GM23338 (cell line): ENCODE measurements around the gene PGGHG. TPM values are rescaled to one million over a fixed set of nuclear protein-coding genes. Genes with fewer than 3 reads are reported as not detected.

Experiments
- ATAC-seq: fragments of 200-7000 bp; cut with Tn5 transposase; 3 replicates; pipeline ENCODE4 v1.9.1; 2020
- DNase-seq: peaks from one replicate; pipeline ENCODE4 v3.0.0-alpha.2; 2015; ENCODE audit warnings: low spot score
- H2AFZ ChIP-seq: fragments of 200-600 bp; sonication (generic); 2 replicates; pipeline ENCODE4 v1.8.0; 2016; ENCODE audit warnings: antibody characterized with exemption, mild to moderate bottlenecking, moderate library complexity
- H3F3A ChIP-seq: fragments of 200-600 bp; sonication (generic); replicated peaks from 2 replicates; pipeline ENCODE4 v1.8.0; 2017; ENCODE audit warnings: antibody characterized with exemption, mixed run types, low read depth
- H3K27ac ChIP-seq: fragments of 200-600 bp; sonication (generic); 2 replicates; pipeline ENCODE4 v1.6.1; 2016; ENCODE audit warnings: low read depth
- H3K27me3 ChIP-seq: fragments of 200-600 bp; sonication (generic); 2 replicates; pipeline ENCODE4 v1.8.0; 2016; ENCODE audit warnings: mild to moderate bottlenecking, mixed run types, moderate library complexity; ENCODE audit not compliant: insufficient read depth
- H3K36me3 ChIP-seq: fragments of 200-600 bp; sonication (generic); 2 replicates; pipeline ENCODE4 v1.8.0; 2016; ENCODE audit warnings: mild to moderate bottlenecking; ENCODE audit not compliant: insufficient read depth
- H3K4me1 ChIP-seq: fragments of 200-600 bp; sonication (generic); 2 replicates; pipeline ENCODE4 v1.8.0; 2016; ENCODE audit warnings: mild to moderate bottlenecking, moderate library complexity; ENCODE audit not compliant: insufficient read depth
- H3K4me2 ChIP-seq: fragments of 200-600 bp; sonication (generic); 2 replicates; pipeline ENCODE4 v1.7.1; 2017; ENCODE audit warnings: mixed run types
- H3K4me3 ChIP-seq: fragments of 200-600 bp; sonication (generic); 2 replicates; pipeline ENCODE4 v1.6.1; 2016; ENCODE audit warnings: mixed run types
- H3K79me2 ChIP-seq: fragments of 200-600 bp; sonication (generic); replicated peaks from 2 replicates; pipeline ENCODE4 v1.8.0; 2017; ENCODE audit warnings: mild to moderate bottlenecking; ENCODE audit not compliant: insufficient read depth
- H3K9me2 ChIP-seq: fragments of 200-600 bp; sonication (generic); 2 replicates; pipeline ENCODE4 v1.8.0; 2017; ENCODE audit not compliant: insufficient read depth
- H4K20me1 ChIP-seq: fragments of 200-600 bp; sonication (generic); replicated peaks from 2 replicates; pipeline ENCODE4 v1.8.0; 2017; ENCODE audit warnings: mild to moderate bottlenecking; ENCODE audit not compliant: insufficient read depth
- H3K27ac Mint-ChIP-seq: 2 replicates; pipeline ENCODE4 v1.8.0; 2020; ENCODE audit warnings: inconsistent platforms, mild to moderate bottlenecking, moderate library complexity, mixed read lengths
- H3K27me3 Mint-ChIP-seq: 3 replicates; pipeline ENCODE4 v1.8.0; 2022; ENCODE audit warnings: low read depth, mild to moderate bottlenecking, moderate library complexity, mixed read lengths, inconsistent platforms; ENCODE audit not compliant: insufficient read depth, poor library complexity
- H3K36me3 Mint-ChIP-seq: 3 replicates; pipeline ENCODE4 v1.8.0; 2021; ENCODE audit warnings: low read depth, mild to moderate bottlenecking, inconsistent platforms, moderate library complexity, mixed read lengths
- H3K4me1 Mint-ChIP-seq: 3 replicates; pipeline ENCODE4 v1.8.0; 2020; ENCODE audit warnings: mild to moderate bottlenecking, inconsistent platforms, mixed read lengths
- H3K4me3 Mint-ChIP-seq: 3 replicates; pipeline ENCODE4 v1.8.0; 2021; ENCODE audit warnings: moderate library complexity, mild to moderate bottlenecking, inconsistent platforms, mixed read lengths
- H3K9me3 Mint-ChIP-seq: 3 replicates; pipeline ENCODE4 v1.8.0; 2020; ENCODE audit warnings: moderate library complexity, mild to moderate bottlenecking, inconsistent platforms, mixed read lengths
- CREB1 ChIP-seq: fragments of 250-450 bp; sonication (Bioruptor Pico); IDR thresholded peaks from 2 replicates; pipeline ENCODE4 v1.5.0; 2020; ENCODE audit warnings: low read depth, mild to moderate bottlenecking, moderate library complexity
- CTCF ChIP-seq, 2 experiments: fragments of 200-600 bp in 1 of 2; sonication (generic) in 1 of 2; conservative IDR thresholded peaks; 2 replicates each; pipeline versions ENCODE4 v1.5.1 to v1.6.1; 2016 to 2017; ENCODE audit warnings: antibody characterized with exemption in 2 of 2, low read depth in 2 of 2, mild to moderate bottlenecking in 2 of 2, moderate library complexity in 1 of 2
- EZH2 ChIP-seq: fragments of 200-600 bp; sonication (generic); IDR thresholded peaks from one replicate; pipeline ENCODE4 v1.8.0; 2017; ENCODE audit warnings: antibody characterized with exemption, mild to moderate bottlenecking, low read depth; ENCODE audit not compliant: unreplicated experiment
- EZH2phosphoT487 ChIP-seq: fragments of 200-600 bp; sonication (generic); IDR thresholded peaks from one replicate; pipeline ENCODE4 v1.8.1; 2018; ENCODE audit warnings: antibody characterized with exemption; ENCODE audit not compliant: unreplicated experiment
- JUNB ChIP-seq: IDR thresholded peaks from one replicate; pipeline ENCODE4 v1.6.1; 2016; ENCODE audit warnings: antibody characterized with exemption; ENCODE audit not compliant: unreplicated experiment
- NANOG ChIP-seq: IDR thresholded peaks from 2 replicates; pipeline ENCODE4 v1.6.1; 2016; ENCODE audit warnings: antibody characterized with exemption, borderline replicate concordance
- POLR2AphosphoS5 ChIP-seq: IDR thresholded peaks from 2 replicates; pipeline ENCODE4 v1.6.1; 2016; ENCODE audit warnings: antibody characterized with exemption, low read depth
- REST ChIP-seq: IDR thresholded peaks from one replicate; pipeline ENCODE4 v1.6.1; 2018; ENCODE audit warnings: antibody characterized with exemption; ENCODE audit not compliant: unreplicated experiment
- STAT1 ChIP-seq: IDR thresholded peaks from one replicate; pipeline ENCODE4 v1.6.1; 2016; ENCODE audit warnings: antibody characterized with exemption; ENCODE audit not compliant: unreplicated experiment
- ZNF114 ChIP-seq: fragments of 250-450 bp; sonication (Bioruptor Pico); IDR thresholded peaks from 2 replicates; pipeline ENCODE4 v1.5.0; 2020; ENCODE audit warnings: mild to moderate bottlenecking, moderate library complexity
- ZNF331 ChIP-seq: fragments of 250-450 bp; sonication (Bioruptor Pico); IDR thresholded peaks from 2 replicates; pipeline ENCODE4 v1.5.0; 2020; ENCODE audit warnings: low read depth, mild to moderate bottlenecking, moderate library complexity
- polyA plus RNA-seq: library from polyadenylated mRNA; unstranded; fragments of >200 nt; fragmentation: Nextera tagmentation; extraction: Ambion mirVana; gene quantifications from 2 replicates; pipeline ENCODE4 v1.2.1, GENCODE V29; 2016
- total RNA-seq: library from RNA; depleted of rRNA; stranded (reverse); fragments of >200 nt; shearing (Covaris generic); gene quantifications from 2 replicates; pipeline ENCODE4 v1.2.3, GENCODE V29; 2014
- TF ChIP-seq, protein P1 (sequence below): fragments of 250-450 bp; sonication (Bioruptor Pico); IDR thresholded peaks from 2 replicates; pipeline ENCODE4 v1.5.0; 2020; ENCODE audit warnings: mild to moderate bottlenecking, moderate library complexity
- TF ChIP-seq, protein P2 (sequence below): IDR thresholded peaks from 2 replicates; pipeline ENCODE4 v1.6.1; 2016; ENCODE audit warnings: antibody characterized with exemption

PGGHG gene
- total and polyA plus RNA-seq, 2 experiments from 2014 or later, result 24.9 to 55.8 TPM

GRCh38 chr11:295351-296170 is 6.6 kb downstream of the PGGHG start:
- H3K4me1 ChIP-seq, result peaks cover 10% of the 10 kb centered on the region
- ATAC-seq, result no peak
- H3K4me3 Mint-ChIP-seq, result no peak overlapping the region
- H4K20me1 ChIP-seq, result no peaks in the 10 kb centered on the region
- no peaks in the 10 kb centered on the region for H3K36me3 ChIP-seq
- H3K4me3 ChIP-seq, result no peak overlapping the region
- no peak overlapping the region for H2AFZ ChIP-seq
- H3K36me3 Mint-ChIP-seq, result peaks cover 11% of the 10 kb centered on the region; the same call in 2 of the 3 replicates
- H3K9me2 ChIP-seq, result no peaks in the 10 kb centered on the region
- H3K79me2 ChIP-seq, result no peaks in the 10 kb centered on the region
- H3K4me1 Mint-ChIP-seq, result peaks cover 23% of the 10 kb centered on the region
- no peak for DNase-seq
- TF ChIP-seq STAT1, result no peak
- TF ChIP-seq CREB1 (CRISPR knock-in tag), result no peak
- TF ChIP-seq ZNF331 (CRISPR knock-in tag), result no peak
- TF ChIP-seq JUNB, result no peak
- TF ChIP-seq EZH2, result no peak
- TF ChIP-seq NANOG, result no peak
- TF ChIP-seq, protein P1, sequence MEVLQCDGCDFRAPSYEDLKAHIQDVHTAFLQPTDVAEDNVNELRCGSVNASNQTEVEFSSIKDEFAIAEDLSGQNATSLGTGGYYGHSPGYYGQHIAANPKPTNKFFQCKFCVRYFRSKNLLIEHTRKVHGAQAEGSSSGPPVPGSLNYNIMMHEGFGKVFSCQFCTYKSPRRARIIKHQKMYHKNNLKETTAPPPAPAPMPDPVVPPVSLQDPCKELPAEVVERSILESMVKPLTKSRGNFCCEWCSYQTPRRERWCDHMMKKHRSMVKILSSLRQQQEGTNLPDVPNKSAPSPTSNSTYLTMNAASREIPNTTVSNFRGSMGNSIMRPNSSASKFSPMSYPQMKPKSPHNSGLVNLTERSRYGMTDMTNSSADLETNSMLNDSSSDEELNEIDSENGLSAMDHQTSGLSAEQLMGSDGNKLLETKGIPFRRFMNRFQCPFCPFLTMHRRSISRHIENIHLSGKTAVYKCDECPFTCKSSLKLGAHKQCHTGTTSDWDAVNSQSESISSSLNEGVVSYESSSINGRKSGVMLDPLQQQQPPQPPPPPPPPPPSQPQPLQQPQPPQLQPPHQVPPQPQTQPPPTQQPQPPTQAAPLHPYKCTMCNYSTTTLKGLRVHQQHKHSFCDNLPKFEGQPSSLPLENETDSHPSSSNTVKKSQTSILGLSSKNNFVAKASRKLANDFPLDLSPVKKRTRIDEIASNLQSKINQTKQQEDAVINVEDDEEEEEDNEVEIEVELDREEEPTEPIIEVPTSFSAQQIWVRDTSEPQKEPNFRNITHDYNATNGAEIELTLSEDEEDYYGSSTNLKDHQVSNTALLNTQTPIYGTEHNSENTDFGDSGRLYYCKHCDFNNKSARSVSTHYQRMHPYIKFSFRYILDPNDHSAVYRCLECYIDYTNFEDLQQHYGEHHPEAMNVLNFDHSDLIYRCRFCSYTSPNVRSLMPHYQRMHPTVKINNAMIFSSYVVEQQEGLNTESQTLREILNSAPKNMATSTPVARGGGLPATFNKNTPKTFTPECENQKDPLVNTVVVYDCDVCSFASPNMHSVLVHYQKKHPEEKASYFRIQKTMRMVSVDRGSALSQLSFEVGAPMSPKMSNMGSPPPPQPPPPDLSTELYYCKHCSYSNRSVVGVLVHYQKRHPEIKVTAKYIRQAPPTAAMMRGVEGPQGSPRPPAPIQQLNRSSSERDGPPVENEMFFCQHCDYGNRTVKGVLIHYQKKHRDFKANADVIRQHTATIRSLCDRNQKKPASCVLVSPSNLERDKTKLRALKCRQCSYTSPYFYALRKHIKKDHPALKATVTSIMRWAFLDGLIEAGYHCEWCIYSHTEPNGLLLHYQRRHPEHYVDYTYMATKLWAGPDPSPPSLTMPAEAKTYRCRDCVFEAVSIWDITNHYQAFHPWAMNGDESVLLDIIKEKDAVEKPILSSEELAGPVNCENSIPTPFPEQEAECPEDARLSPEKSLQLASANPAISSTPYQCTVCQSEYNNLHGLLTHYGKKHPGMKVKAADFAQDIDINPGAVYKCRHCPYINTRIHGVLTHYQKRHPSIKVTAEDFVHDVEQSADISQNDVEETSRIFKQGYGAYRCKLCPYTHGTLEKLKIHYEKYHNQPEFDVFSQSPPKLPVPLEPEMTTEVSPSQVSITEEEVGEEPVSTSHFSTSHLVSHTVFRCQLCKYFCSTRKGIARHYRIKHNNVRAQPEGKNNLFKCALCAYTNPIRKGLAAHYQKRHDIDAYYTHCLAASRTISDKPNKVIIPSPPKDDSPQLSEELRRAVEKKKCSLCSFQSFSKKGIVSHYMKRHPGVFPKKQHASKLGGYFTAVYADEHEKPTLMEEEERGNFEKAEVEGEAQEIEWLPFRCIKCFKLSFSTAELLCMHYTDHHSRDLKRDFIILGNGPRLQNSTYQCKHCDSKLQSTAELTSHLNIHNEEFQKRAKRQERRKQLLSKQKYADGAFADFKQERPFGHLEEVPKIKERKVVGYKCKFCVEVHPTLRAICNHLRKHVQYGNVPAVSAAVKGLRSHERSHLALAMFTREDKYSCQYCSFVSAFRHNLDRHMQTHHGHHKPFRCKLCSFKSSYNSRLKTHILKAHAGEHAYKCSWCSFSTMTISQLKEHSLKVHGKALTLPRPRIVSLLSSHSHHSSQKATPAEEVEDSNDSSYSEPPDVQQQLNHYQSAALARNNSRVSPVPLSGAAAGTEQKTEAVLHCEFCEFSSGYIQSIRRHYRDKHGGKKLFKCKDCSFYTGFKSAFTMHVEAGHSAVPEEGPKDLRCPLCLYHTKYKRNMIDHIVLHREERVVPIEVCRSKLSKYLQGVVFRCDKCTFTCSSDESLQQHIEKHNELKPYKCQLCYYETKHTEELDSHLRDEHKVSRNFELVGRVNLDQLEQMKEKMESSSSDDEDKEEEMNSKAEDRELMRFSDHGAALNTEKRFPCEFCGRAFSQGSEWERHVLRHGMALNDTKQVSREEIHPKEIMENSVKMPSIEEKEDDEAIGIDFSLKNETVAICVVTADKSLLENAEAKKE (CRISPR knock-in tag), result no peak
- TF ChIP-seq REST, result no peak
- TF ChIP-seq ZNF114 (CRISPR knock-in tag), result no peak
- no peak for TF ChIP-seq EZH2phosphoT487
- TF ChIP-seq, protein P2, sequence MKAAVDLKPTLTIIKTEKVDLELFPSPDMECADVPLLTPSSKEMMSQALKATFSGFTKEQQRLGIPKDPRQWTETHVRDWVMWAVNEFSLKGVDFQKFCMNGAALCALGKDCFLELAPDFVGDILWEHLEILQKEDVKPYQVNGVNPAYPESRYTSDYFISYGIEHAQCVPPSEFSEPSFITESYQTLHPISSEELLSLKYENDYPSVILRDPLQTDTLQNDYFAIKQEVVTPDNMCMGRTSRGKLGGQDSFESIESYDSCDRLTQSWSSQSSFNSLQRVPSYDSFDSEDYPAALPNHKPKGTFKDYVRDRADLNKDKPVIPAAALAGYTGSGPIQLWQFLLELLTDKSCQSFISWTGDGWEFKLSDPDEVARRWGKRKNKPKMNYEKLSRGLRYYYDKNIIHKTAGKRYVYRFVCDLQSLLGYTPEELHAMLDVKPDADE, result no peak
- no peak for TF ChIP-seq POLR2AphosphoS5
- no peak for TF ChIP-seq CTCF (conservative IDR thresholded peaks at IDR 0.05; ENCODE audit: low read depth in 2 of 2)
- no peaks in the 10 kb centered on the region for H3K27me3 ChIP-seq
- no peak overlapping the region for H3K27ac ChIP-seq
- H3K27me3 Mint-ChIP-seq, result peaks cover 8% of the 10 kb centered on the region
- 0 out of 2 replicates have a peak, but pooled peaks cover 4% of the 10 kb centered on the region for H3F3A ChIP-seq
- no peak overlapping the region for H3K27ac Mint-ChIP-seq
- H3K9me3 Mint-ChIP-seq, result no peaks in the 10 kb centered on the region
- no peak overlapping the region for H3K4me2 ChIP-seq
